Retinal pigment epithelial cell (primary cell): ENCODE data around the gene FBXO44.
"Not testable (repeated sequence)": the region's sequence is repeated elsewhere in the genome, so short reads cannot be mapped to it uniquely, and the experiment has no call there.

ENCODE experiments used
- DNase-seq: peaks from one replicate; pipeline ENCODE4 v3.0.0-alpha.2; 2010; ENCODE audit warnings: low read depth
- H3K4me3 ChIP-seq: 2 replicates; pipeline ENCODE4 v1.5.1; 2011; ENCODE audit warnings: mild to moderate bottlenecking, low read length, control low read depth, moderate library complexity
- CTCF ChIP-seq: conservative IDR thresholded peaks from 2 replicates; pipeline ENCODE4 v1.5.1; 2011; ENCODE audit warnings: low read depth, low read length, control low read depth, inconsistent platforms

The FBXO44 gene

GRCh38 chr1:11640101-11640500 is 14.6 kb upstream of the FBXO44 start:
- TF ChIP-seq CTCF, result no peak
- DNase-seq, result no peak
- H3K4me3 ChIP-seq, result no peak overlapping the region

- no peak overlapping the region for H3K4me3 ChIP-seq
- no peak for TF ChIP-seq CTCF
- DNase-seq, result no peak
These were observed 13.7 kb upstream of the FBXO44 start for GRCh38 chr1:11640944-11641343.

- no peak for TF ChIP-seq CTCF
- no peak for DNase-seq
- H3K4me3 ChIP-seq, result no peak overlapping the region
These were observed 12.8 kb upstream of the FBXO44 start for GRCh38 chr1:11641776-11642305.

GRCh38 chr1:11642418-11643017 is 12.2 kb upstream of the FBXO44 start:
- peak; percentile 98 for TF ChIP-seq CTCF
- not testable (repeated sequence) for H3K4me3 ChIP-seq, DNase-seq

GRCh38 chr1:11643782-11644181 is 10.9 kb upstream of the FBXO44 start:
- DNase-seq, result no peak
- no peak overlapping the region for H3K4me3 ChIP-seq
- no peak for TF ChIP-seq CTCF

GRCh38 chr1:11645270-11645669 is 9.4 kb upstream of the FBXO44 start:
- no peak overlapping the region for H3K4me3 ChIP-seq
- no peak for TF ChIP-seq CTCF
- no peak for DNase-seq

- peak; percentile 19 for DNase-seq
- TF ChIP-seq CTCF, result peak; percentile 88
- H3K4me3 ChIP-seq, result no peak overlapping the region
These were observed 8.9 kb upstream of the FBXO44 start for GRCh38 chr1:11645670-11646265.
